ENCODE measurements around the gene ZNF362.

DNA sequence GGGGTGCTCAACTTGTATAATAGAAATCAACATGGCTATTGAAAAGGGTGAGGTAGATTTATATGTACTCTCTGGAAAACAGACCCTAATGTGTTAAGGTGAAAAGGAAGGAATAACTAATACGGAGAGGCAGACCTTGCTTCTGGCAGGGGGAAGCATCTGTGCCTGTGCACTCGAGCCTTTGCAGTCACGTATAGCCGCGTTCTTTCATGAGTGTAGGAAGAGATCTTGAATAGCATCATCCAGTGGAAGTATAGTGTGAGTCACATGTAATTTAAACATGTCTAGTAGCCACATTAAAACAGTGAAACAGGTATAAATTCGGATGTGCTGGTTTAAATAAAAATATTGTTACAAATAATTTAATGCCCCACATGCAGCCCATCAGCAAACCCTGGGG lies 61.7 kb downstream of the ZNF362 start:
- TF ChIP-seq, protein P1, sequence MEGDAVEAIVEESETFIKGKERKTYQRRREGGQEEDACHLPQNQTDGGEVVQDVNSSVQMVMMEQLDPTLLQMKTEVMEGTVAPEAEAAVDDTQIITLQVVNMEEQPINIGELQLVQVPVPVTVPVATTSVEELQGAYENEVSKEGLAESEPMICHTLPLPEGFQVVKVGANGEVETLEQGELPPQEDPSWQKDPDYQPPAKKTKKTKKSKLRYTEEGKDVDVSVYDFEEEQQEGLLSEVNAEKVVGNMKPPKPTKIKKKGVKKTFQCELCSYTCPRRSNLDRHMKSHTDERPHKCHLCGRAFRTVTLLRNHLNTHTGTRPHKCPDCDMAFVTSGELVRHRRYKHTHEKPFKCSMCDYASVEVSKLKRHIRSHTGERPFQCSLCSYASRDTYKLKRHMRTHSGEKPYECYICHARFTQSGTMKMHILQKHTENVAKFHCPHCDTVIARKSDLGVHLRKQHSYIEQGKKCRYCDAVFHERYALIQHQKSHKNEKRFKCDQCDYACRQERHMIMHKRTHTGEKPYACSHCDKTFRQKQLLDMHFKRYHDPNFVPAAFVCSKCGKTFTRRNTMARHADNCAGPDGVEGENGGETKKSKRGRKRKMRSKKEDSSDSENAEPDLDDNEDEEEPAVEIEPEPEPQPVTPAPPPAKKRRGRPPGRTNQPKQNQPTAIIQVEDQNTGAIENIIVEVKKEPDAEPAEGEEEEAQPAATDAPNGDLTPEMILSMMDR (conservative IDR thresholded peaks at IDR 0.05; ENCODE audit: low read length): no peak
- TF ChIP-seq EZH2phosphoT487 (IDR thresholded peaks at IDR 0.05; ENCODE audit: borderline replicate concordance, low read depth, low read length): no peak
